ENCODE measurements around the gene KCNQ1. TPM values are rescaled to one million over a fixed set of nuclear protein-coding genes. Genes with fewer than 3 reads are reported as not detected.

The KCNQ1 gene
- total and polyA plus RNA-seq, 7 experiments from 2014 or later = 14.7 to 46.4 (median 36.9) TPM

- peak; percentile 68 for ATAC-seq
- POLR2A ChIA-PET = no interaction called here
- Mint-ChIP-seq H3K27ac (no peak overlapping the region), H3K36me3 (peaks cover 13 to 60% (median 44%) of the 10 kb centered on the region in 5 donors), H3K9me3 (peaks cover 6 to 49% (median 21%) of the 10 kb centered on the region in 11 donors), H3K4me3 (peak overlapping the region in 1 of 10 donors; percentile 41), H3K27me3 (no peaks in the 10 kb centered on the region), H3K4me1 (peaks cover 0 to 30% (median 5%) of the 10 kb centered on the region in 7 donors)
- no peak for DNase-seq
- Histone ChIP-seq H3K4me3 (ENCODE audit: low read length) (no peak overlapping the region), H3K27ac (ENCODE audit: low read depth, low read length) (no peak overlapping the region), H3K36me3 (ENCODE audit: control insufficient read depth in 2 of 3, insufficient read depth in 3 of 3, low read length in 3 of 3) (peaks cover 0 to 7% (median 0%) of the 10 kb centered on the region in 3 experiments), H3K9me3 (ENCODE audit: control insufficient read depth in 2 of 3, low read length in 3 of 3) (peaks cover 0 to 24% (median 0%) of the 10 kb centered on the region in 3 experiments), H3K4me1 (ENCODE audit: control insufficient read depth in 2 of 2, insufficient read depth in 2 of 2, low read length in 2 of 2) (no peaks in the 10 kb centered on the region), H3K27me3 (ENCODE audit: control insufficient read depth in 2 of 2, insufficient read depth in 2 of 2, low read length in 2 of 2) (no peaks in the 10 kb centered on the region)
- intact Hi-C loops (cut with micrococcal nuclease) = no loop called here
- CTCF ChIA-PET = no interaction called here
Measured at GRCh38 chr11:2825889-2826678, 381.3 kb downstream of the KCNQ1 start.

GRCh38 chr11:2826679-2827056, 381.9 kb downstream of the KCNQ1 start:
- H3K9me3 Mint-ChIP-seq = peaks cover 6 to 46% (median 21%) of the 10 kb centered on the region in 11 donors
- H3K27ac Mint-ChIP-seq = peak overlapping the region in 1 of 9 donors; percentile 62
- H3K4me3 Mint-ChIP-seq = peak overlapping the region in 1 of 10 donors; percentile 41
- Histone ChIP-seq H3K4me1 (ENCODE audit: control insufficient read depth in 2 of 2, insufficient read depth in 2 of 2, low read length in 2 of 2) (no peaks in the 10 kb centered on the region), H3K36me3 (ENCODE audit: control insufficient read depth in 2 of 3, insufficient read depth in 3 of 3, low read length in 3 of 3) (peaks cover 0 to 7% (median 0%) of the 10 kb centered on the region in 3 experiments), H3K27me3 (ENCODE audit: control insufficient read depth in 2 of 2, insufficient read depth in 2 of 2, low read length in 2 of 2) (no peaks in the 10 kb centered on the region), H3K4me3 (ENCODE audit: low read length) (no peak overlapping the region), H3K9me3 (ENCODE audit: control insufficient read depth in 2 of 3, low read length in 3 of 3) (peaks cover 0 to 24% (median 0%) of the 10 kb centered on the region in 3 experiments), H3K27ac (ENCODE audit: low read depth, low read length) (no peak overlapping the region)
- peaks cover 0 to 30% (median 5%) of the 10 kb centered on the region in 7 donors for H3K4me1 Mint-ChIP-seq
- H3K36me3 Mint-ChIP-seq = peaks cover 11 to 58% (median 43%) of the 10 kb centered on the region in 5 donors
- CTCF ChIA-PET = no interaction called here
- intact Hi-C loops (cut with micrococcal nuclease) = no loop called here
- POLR2A ChIA-PET = no interaction called here
- no peaks in the 10 kb centered on the region for H3K27me3 Mint-ChIP-seq
- ATAC-seq (peak; percentile 73), DNase-seq (no peak)

- intact Hi-C loops (cut with micrococcal nuclease) = no loop called here
- no peak overlapping the region for H3K4me3 Mint-ChIP-seq
- H3K9me3 Mint-ChIP-seq = peaks cover 6 to 40% (median 21%) of the 10 kb centered on the region in 11 donors
- H3K4me1 ChIP-seq (ENCODE audit: control insufficient read depth in 2 of 2, insufficient read depth in 2 of 2, low read length in 2 of 2) = no peaks in the 10 kb centered on the region
- H3K36me3 Mint-ChIP-seq = peaks cover 9 to 52% (median 37%) of the 10 kb centered on the region in 5 donors
- no peak overlapping the region for H3K27ac Mint-ChIP-seq
- H3K27me3 Mint-ChIP-seq = no peaks in the 10 kb centered on the region
- H3K36me3 ChIP-seq (ENCODE audit: control insufficient read depth in 2 of 3, insufficient read depth in 3 of 3, low read length in 3 of 3) = peaks cover 0 to 4% (median 0%) of the 10 kb centered on the region in 3 experiments
- no peak overlapping the region for H3K4me3 ChIP-seq (ENCODE audit: low read length)
- H3K27me3 ChIP-seq (ENCODE audit: control insufficient read depth in 2 of 2, insufficient read depth in 2 of 2, low read length in 2 of 2) = no peaks in the 10 kb centered on the region
- no peak overlapping the region for H3K27ac ChIP-seq (ENCODE audit: low read depth, low read length)
- peaks cover 0 to 22% (median 0%) of the 10 kb centered on the region in 3 experiments for H3K9me3 ChIP-seq (ENCODE audit: control insufficient read depth in 2 of 3, low read length in 3 of 3)
- ChIA-PET CTCF (no interaction called here), POLR2A (no interaction called here)
- DNase-seq = no peak
- no peak for ATAC-seq
- peaks cover 0 to 30% (median 5%) of the 10 kb centered on the region in 7 donors for H3K4me1 Mint-ChIP-seq
Measured at GRCh38 chr11:2827256-2827655, 382.4 kb downstream of the KCNQ1 start.

GRCh38 chr11:2827792-2828191, 383.0 kb downstream of the KCNQ1 start:
- Mint-ChIP-seq H3K27ac (no peak overlapping the region), H3K4me3 (no peak overlapping the region), H3K9me3 (peaks cover 6 to 35% (median 18%) of the 10 kb centered on the region in 11 donors), H3K4me1 (peaks cover 0 to 30% (median 3%) of the 10 kb centered on the region in 7 donors), H3K36me3 (peaks cover 7 to 47% (median 32%) of the 10 kb centered on the region in 5 donors), H3K27me3 (no peaks in the 10 kb centered on the region)
- DNase-seq (no peak), ATAC-seq (no peak)
- ChIA-PET CTCF (no interaction called here), POLR2A (no interaction called here)
- Histone ChIP-seq H3K36me3 (ENCODE audit: control insufficient read depth in 2 of 3, insufficient read depth in 3 of 3, low read length in 3 of 3) (no peaks in the 10 kb centered on the region), H3K4me1 (ENCODE audit: control insufficient read depth in 2 of 2, insufficient read depth in 2 of 2, low read length in 2 of 2) (no peaks in the 10 kb centered on the region), H3K27ac (ENCODE audit: low read depth, low read length) (no peak overlapping the region), H3K4me3 (ENCODE audit: low read length) (no peak overlapping the region), H3K9me3 (ENCODE audit: control insufficient read depth in 2 of 3, low read length in 3 of 3) (peaks cover 0 to 17% (median 0%) of the 10 kb centered on the region in 3 experiments), H3K27me3 (ENCODE audit: control insufficient read depth in 2 of 2, insufficient read depth in 2 of 2, low read length in 2 of 2) (no peaks in the 10 kb centered on the region)
- intact Hi-C loops (cut with micrococcal nuclease) = no loop called here

GRCh38 chr11:2828585-2829330, 383.9 kb downstream of the KCNQ1 start:
- H3K9me3 Mint-ChIP-seq = peaks cover 6 to 34% (median 18%) of the 10 kb centered on the region in 11 donors

GRCh38 chr11:2830030-2830812, 385.4 kb downstream of the KCNQ1 start:
- POLR2A ChIA-PET = interaction anchor here (0.7 kb wide), 1 partner anchor 26 kb away, joined by 3 read pairs; no protein-coding TSS in a partner anchor
- Mint-ChIP-seq H3K4me1 (peaks cover 0 to 19% (median 0%) of the 10 kb centered on the region in 7 donors), H3K27ac (no peak overlapping the region), H3K36me3 (peaks cover 5 to 31% (median 24%) of the 10 kb centered on the region in 5 donors), H3K9me3 (peaks cover 6 to 28% (median 18%) of the 10 kb centered on the region in 11 donors), H3K27me3 (no peaks in the 10 kb centered on the region), H3K4me3 (no peak overlapping the region)
- ATAC-seq (no peak), DNase-seq (no peak)
- no peaks in the 10 kb centered on the region for H3K27me3 ChIP-seq (ENCODE audit: control insufficient read depth in 2 of 2, insufficient read depth in 2 of 2, low read length in 2 of 2)
- H3K27ac ChIP-seq (ENCODE audit: low read depth, low read length) = no peak overlapping the region
- peaks cover 0 to 16% (median 0%) of the 10 kb centered on the region in 3 experiments for H3K9me3 ChIP-seq (ENCODE audit: control insufficient read depth in 2 of 3, low read length in 3 of 3)
- intact Hi-C loops (cut with micrococcal nuclease) = no loop called here
- CTCF ChIA-PET = no interaction called here
- H3K4me3 ChIP-seq (ENCODE audit: low read length) = no peak overlapping the region
- no peaks in the 10 kb centered on the region for H3K4me1 ChIP-seq (ENCODE audit: control insufficient read depth in 2 of 2, insufficient read depth in 2 of 2, low read length in 2 of 2)
- H3K36me3 ChIP-seq (ENCODE audit: control insufficient read depth in 2 of 3, insufficient read depth in 3 of 3, low read length in 3 of 3) = no peaks in the 10 kb centered on the region

More at GRCh38 chr11:2828585-2829330, 383.9 kb downstream of the KCNQ1 start:
- H3K27ac Mint-ChIP-seq = peak overlapping the region in 2 of 9 donors; percentile 6 to 40
- POLR2A ChIA-PET = no interaction called here
- H3K4me1 ChIP-seq (ENCODE audit: control insufficient read depth in 2 of 2, insufficient read depth in 2 of 2, low read length in 2 of 2) = no peaks in the 10 kb centered on the region
- ATAC-seq (no peak), DNase-seq (no peak)
- H3K36me3 Mint-ChIP-seq = peaks cover 5 to 37% (median 24%) of the 10 kb centered on the region in 5 donors
- H3K27me3 Mint-ChIP-seq = no peaks in the 10 kb centered on the region
- no peak overlapping the region for H3K27ac ChIP-seq (ENCODE audit: low read depth, low read length)
- H3K4me1 Mint-ChIP-seq = peaks cover 0 to 27% (median 3%) of the 10 kb centered on the region in 7 donors
- no peaks in the 10 kb centered on the region for H3K36me3 ChIP-seq (ENCODE audit: control insufficient read depth in 2 of 3, insufficient read depth in 3 of 3, low read length in 3 of 3)
- CTCF ChIA-PET = no interaction called here
- no peak overlapping the region for H3K4me3 Mint-ChIP-seq
- H3K4me3 ChIP-seq (ENCODE audit: low read length) = no peak overlapping the region
- intact Hi-C loops (cut with micrococcal nuclease) = no loop called here
- peaks cover 0 to 16% (median 0%) of the 10 kb centered on the region in 3 experiments for H3K9me3 ChIP-seq (ENCODE audit: control insufficient read depth in 2 of 3, low read length in 3 of 3)
- H3K27me3 ChIP-seq (ENCODE audit: control insufficient read depth in 2 of 2, insufficient read depth in 2 of 2, low read length in 2 of 2) = no peaks in the 10 kb centered on the region

All from naive thymus-derived CD4-positive, alpha-beta T cell (primary cell).